ENCODE data around the gene HS1BP3. TPM values are rescaled to one million over a fixed set of nuclear protein-coding genes. Genes with fewer than 3 reads are reported as not detected.

HS1BP3 gene
- total and polyA plus RNA-seq, 10 donors = 8.8 to 38.0 (median 25.9) TPM

- 60 to 85% (median 80%) methylated on average over 7 to 8 of the region's 8 CpGs for WGBS, 5 donors
- intact Hi-C loops (cut with DNase I; ENCODE audit: low total_unique reads) = no loop called here
- no peak overlapping the region for H3K27ac ChIP-seq
Measured at GRCh38 chr2:20647738-20648137, 3.2 kb downstream of the HS1BP3 start.

GRCh38 chr2:20647211-20647610 is 3.7 kb downstream of the HS1BP3 start:
- TF ChIP-seq CTCF (IDR thresholded peaks at IDR 0.05 in 8 of 11, conservative IDR thresholded peaks at IDR 0.05 in 3 of 11) (no peak), POLR2A (IDR thresholded peaks at IDR 0.05) (no peak), POLR2AphosphoS5 (IDR thresholded peaks at IDR 0.05) (no peak)
- Histone ChIP-seq H3K4me1 (peaks cover 22 to 53% (median 43%) of the 10 kb centered on the region in 6 donors), H3K27ac (no peak overlapping the region), H3K4me3 (no peak overlapping the region), H3K9me3 (no peaks in the 10 kb centered on the region), H3K27me3 (replicated peaks in 1 of 7) (no peaks in the 10 kb centered on the region), H3K36me3 (peaks cover 0 to 49% (median 25%) of the 10 kb centered on the region in 6 donors)
- intact Hi-C loops (cut with DNase I; ENCODE audit: low total_unique reads) = no loop called here
- 84 to 96% (median 92%) methylated on average over 3 of the region's 3 CpGs for WGBS, 5 donors
- peak; percentile 57 for DNase-seq

More at GRCh38 chr2:20647738-20648137, 3.2 kb downstream of the HS1BP3 start:
- Histone ChIP-seq H3K4me3 (no peak overlapping the region), H3K4me1 (peaks cover 20 to 47% (median 38%) of the 10 kb centered on the region in 6 donors), H3K9me3 (no peaks in the 10 kb centered on the region), H3K36me3 (peaks cover 0 to 45% (median 24%) of the 10 kb centered on the region in 6 donors), H3K27me3 (replicated peaks in 1 of 7) (no peaks in the 10 kb centered on the region)
- DNase-seq = peak; percentile 67
- TF ChIP-seq POLR2AphosphoS5 (IDR thresholded peaks at IDR 0.05) (no peak), CTCF (IDR thresholded peaks at IDR 0.05 in 8 of 11, conservative IDR thresholded peaks at IDR 0.05 in 3 of 11) (no peak), POLR2A (IDR thresholded peaks at IDR 0.05) (no peak)

GRCh38 chr2:20646446-20646845 is 4.5 kb downstream of the HS1BP3 start:
- peak; percentile 79 for DNase-seq
- peaks cover 0 to 57% (median 29%) of the 10 kb centered on the region in 6 donors for H3K36me3 ChIP-seq
- H3K4me1 ChIP-seq = peaks cover 22 to 52% (median 39%) of the 10 kb centered on the region in 6 donors
- TF ChIP-seq POLR2A (IDR thresholded peaks at IDR 0.05) (no peak), CTCF (IDR thresholded peaks at IDR 0.05 in 8 of 11, conservative IDR thresholded peaks at IDR 0.05 in 3 of 11) (no peak), POLR2AphosphoS5 (IDR thresholded peaks at IDR 0.05) (no peak)
- intact Hi-C loops (cut with DNase I; ENCODE audit: low total_unique reads) = no loop called here
- H3K27ac ChIP-seq = no peak overlapping the region
- no peaks in the 10 kb centered on the region for H3K27me3 ChIP-seq (replicated peaks in 1 of 7)
- H3K4me3 ChIP-seq = no peak overlapping the region
- no peaks in the 10 kb centered on the region for H3K9me3 ChIP-seq
- 95 to 99% (median 96%) methylated on average over 17 to 20 of the region's 20 CpGs for WGBS, 5 donors

- TF ChIP-seq POLR2A (IDR thresholded peaks at IDR 0.05) (no peak), POLR2AphosphoS5 (IDR thresholded peaks at IDR 0.05) (no peak), CTCF (IDR thresholded peaks at IDR 0.05 in 8 of 11, conservative IDR thresholded peaks at IDR 0.05 in 3 of 11) (no peak)
- Histone ChIP-seq H3K27ac (no peak overlapping the region), H3K4me1 (peaks cover 21 to 48% (median 37%) of the 10 kb centered on the region in 6 donors), H3K36me3 (peaks cover 0 to 64% (median 36%) of the 10 kb centered on the region in 6 donors), H3K4me3 (no peak overlapping the region), H3K27me3 (replicated peaks in 1 of 7) (no peaks in the 10 kb centered on the region), H3K9me3 (no peaks in the 10 kb centered on the region)
- WGBS, 5 donors = 91 to 95% (median 92%) methylated on average over 10 of the region's 10 CpGs
- DNase-seq = peak; percentile 47
- intact Hi-C loops (cut with DNase I; ENCODE audit: low total_unique reads) = no loop called here
Measured at GRCh38 chr2:20645761-20646160, 5.1 kb downstream of the HS1BP3 start.

Data from spleen (tissue), 11 donors.